Measurements from ENCODE around the gene PXYLP1. TPM values are rescaled to one million over a fixed set of nuclear protein-coding genes. Genes with fewer than 3 reads are reported as not detected.
A peak's percentile ranks its signal among the peaks of the same experiment; 100 is the strongest.

Gene PXYLP1
- total RNA-seq, 1 experiment from 2014 or later: 6.2 TPM

GRCh38 chr3:141311170-141311495 is 79.5 kb downstream of the PXYLP1 start:
- TF ChIP-seq EZH2 (IDR thresholded peaks at IDR 0.05; ENCODE audit: low read length, unreplicated experiment) (no peak), EZH2phosphoT487 (IDR thresholded peaks at IDR 0.05; ENCODE audit: borderline replicate concordance, low read length) (no peak), CTCF (conservative IDR thresholded peaks at IDR 0.05; ENCODE audit: low read depth, low read length) (no peak)
- Histone ChIP-seq H3K27ac (ENCODE audit: low read length) (no peak overlapping the region), H4K20me1 (ENCODE audit: low read length) (no peaks in the 10 kb centered on the region), H3K79me2 (ENCODE audit: low read length) (0 out of 2 replicates have a peak, but pooled peaks cover 4% of the 10 kb centered on the region), H3K4me1 (ENCODE audit: insufficient read depth, low read length) (peaks cover 9% of the 10 kb centered on the region; the same call in 1 of the 2 replicates), H3K4me2 (ENCODE audit: low read length) (peak overlapping the region; percentile 99), H3K36me3 (ENCODE audit: low read depth, low read length) (no peaks in the 10 kb centered on the region), H3F3A (ENCODE audit: low read length, unreplicated experiment) (no peaks in the 10 kb centered on the region), H3K9me2 (replicated peaks; ENCODE audit: low read length) (no peaks in the 10 kb centered on the region), H3K4me3 (ENCODE audit: low read length) (peak overlapping the region; percentile 78), H2AFZ (ENCODE audit: low read length) (peak overlapping the region; percentile 80), H3K9me3 (ENCODE audit: low read length) (no peaks in the 10 kb centered on the region), H3K27me3 (ENCODE audit: low read length) (no peaks in the 10 kb centered on the region), H3K9ac (ENCODE audit: low read length) (peak overlapping the region; percentile 86)
- intact Hi-C loops (cut with micrococcal nuclease): loop anchor here (1.0 to 5.0 kb wide), 4 partner anchors 56 to 428 kb away; partner anchors contain the start of genes RNF7 and ZBTB38
- TSS peak; percentile 92 for BruUV-seq (replicated peaks)
- ATAC-seq (no peak), DNase-seq (no peak)
- POLR2A ChIA-PET (ENCODE audit: unreplicated experiment): interaction anchor here (1.0 kb wide), 1 partner anchor 144 kb away, joined by 3 read pairs; no protein-coding TSS in a partner anchor
- CTCF ChIA-PET: interaction anchor here (0.5 to 2.1 kb wide), 5 partner anchors 49 to 1212 kb away, joined by 3 to 9 read pairs (median 5); no protein-coding TSS in a partner anchor

- Histone ChIP-seq H3K4me2 (ENCODE audit: low read length) (peak overlapping the region; percentile 99), H3F3A (ENCODE audit: low read length, unreplicated experiment) (no peaks in the 10 kb centered on the region), H4K20me1 (ENCODE audit: low read length) (no peaks in the 10 kb centered on the region), H3K4me1 (ENCODE audit: insufficient read depth, low read length) (peaks cover 9% of the 10 kb centered on the region; the same call in 1 of the 2 replicates), H3K27ac (ENCODE audit: low read length) (peak overlapping the region; percentile 37), H3K9me2 (replicated peaks; ENCODE audit: low read length) (no peaks in the 10 kb centered on the region), H3K4me3 (ENCODE audit: low read length) (peak overlapping the region; percentile 78), H3K27me3 (ENCODE audit: low read length) (no peaks in the 10 kb centered on the region), H3K9ac (ENCODE audit: low read length) (peak overlapping the region; percentile 86), H2AFZ (ENCODE audit: low read length) (peak overlapping the region; percentile 80), H3K9me3 (ENCODE audit: low read length) (no peaks in the 10 kb centered on the region), H3K36me3 (ENCODE audit: low read depth, low read length) (no peaks in the 10 kb centered on the region), H3K79me2 (ENCODE audit: low read length) (0 out of 2 replicates have a peak, but pooled peaks cover 4% of the 10 kb centered on the region)
- TF ChIP-seq EZH2phosphoT487 (IDR thresholded peaks at IDR 0.05; ENCODE audit: borderline replicate concordance, low read length) (no peak), EZH2 (IDR thresholded peaks at IDR 0.05; ENCODE audit: low read length, unreplicated experiment) (no peak), CTCF (conservative IDR thresholded peaks at IDR 0.05; ENCODE audit: low read depth, low read length) (peak; percentile 68)
- DNase-seq (peak; percentile 95), ATAC-seq (peak; percentile 98)
- intact Hi-C loops (cut with micrococcal nuclease): loop anchor here (1.0 to 5.0 kb wide), 4 partner anchors 56 to 427 kb away; partner anchors contain the start of genes RNF7 and ZBTB38
- ChIA-PET CTCF (interaction anchor here (0.5 to 2.1 kb wide), 5 partner anchors 49 to 1211 kb away, joined by 3 to 9 read pairs (median 5); no protein-coding TSS in a partner anchor), POLR2A (ENCODE audit: unreplicated experiment) (interaction anchor here (0.7 to 1.0 kb wide), 3 partner anchors 80 to 271 kb away, joined by 3 read pairs; partner anchors contain the start of gene PXYLP1)
- TSS peak; percentile 96 for BruUV-seq (replicated peaks)
Observed at GRCh38 chr3:141311496-141312353, 80.1 kb downstream of the PXYLP1 start.
